AG10803 (cell line): Measurements from ENCODE around the gene NUTM2A.
A peak's percentile ranks its signal among the peaks of the same experiment; 100 is the strongest.
"Not testable (repeated sequence)": the region's sequence is repeated elsewhere in the genome, so short reads cannot be mapped to it uniquely, and the experiment has no call there.

Source experiments
- DNase-seq: peaks from one replicate; pipeline ENCODE4 v3.0.0; 2010; ENCODE audit warnings: low read depth
- H3K4me3 ChIP-seq: 2 replicates; pipeline ENCODE4 v1.5.1; 2011; ENCODE audit warnings: mild to moderate bottlenecking, low read length, control low read depth

Gene NUTM2A

DNA sequence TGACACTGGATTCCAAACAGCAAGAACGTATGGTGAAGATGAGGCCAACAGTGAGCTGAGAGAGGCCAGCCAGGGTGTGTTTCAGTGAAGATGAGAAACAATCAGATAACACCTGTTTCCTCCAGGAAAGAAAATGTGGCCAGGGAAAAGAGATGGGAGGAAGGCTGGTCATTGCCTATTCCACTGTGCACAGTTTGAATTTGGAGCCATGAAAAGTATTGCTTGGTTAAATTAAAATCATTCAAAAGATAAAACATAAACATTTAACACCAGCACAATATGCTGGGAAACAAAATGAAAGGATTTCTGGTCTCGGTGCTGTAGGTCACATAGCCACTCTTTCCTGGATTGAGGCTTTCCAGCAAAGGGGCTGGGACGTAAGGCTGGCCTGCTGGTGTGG is at the start of gene NUTM2A:
Gene NUTM2A, plus strand, starts transcription at position 301 of the 400 bp plus-strand sequence. CDS start 383 bp downstream, outside the sequence.
- DNase-seq, H3K4me3 ChIP-seq: not testable (repeated sequence)

DNA sequence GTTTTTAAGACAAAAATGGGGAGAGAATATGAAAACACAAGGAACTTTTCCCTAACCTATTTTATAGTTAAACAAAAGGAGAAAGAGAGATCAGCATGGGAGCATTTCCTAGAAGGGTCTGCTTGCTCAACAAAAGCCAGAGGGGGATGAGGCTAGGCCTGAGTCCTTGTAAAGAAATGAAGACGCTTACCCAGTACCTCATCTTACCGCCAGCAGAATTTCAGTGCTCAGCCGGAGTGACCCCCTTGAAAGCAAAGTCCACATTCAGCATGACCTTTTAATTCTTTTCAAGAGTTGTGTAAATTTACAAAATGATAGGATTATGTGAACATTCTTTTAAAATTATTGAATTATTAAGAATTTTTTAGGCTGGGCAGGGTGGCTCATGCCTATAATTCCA is 47.7 kb upstream of the NUTM2A start:
- not testable (repeated sequence) for DNase-seq

GRCh38 chr10:87184421-87184820 is 40.8 kb upstream of the NUTM2A start:
- H3K4me3 ChIP-seq, DNase-seq: not testable (repeated sequence)

More for the DNA sequence above, 47.7 kb upstream of the NUTM2A start:
- H3K4me3 ChIP-seq = not testable (repeated sequence)

GRCh38 chr10:87186016-87186415 is 39.2 kb upstream of the NUTM2A start:
- H3K4me3 ChIP-seq, DNase-seq: not testable (repeated sequence)

DNA sequence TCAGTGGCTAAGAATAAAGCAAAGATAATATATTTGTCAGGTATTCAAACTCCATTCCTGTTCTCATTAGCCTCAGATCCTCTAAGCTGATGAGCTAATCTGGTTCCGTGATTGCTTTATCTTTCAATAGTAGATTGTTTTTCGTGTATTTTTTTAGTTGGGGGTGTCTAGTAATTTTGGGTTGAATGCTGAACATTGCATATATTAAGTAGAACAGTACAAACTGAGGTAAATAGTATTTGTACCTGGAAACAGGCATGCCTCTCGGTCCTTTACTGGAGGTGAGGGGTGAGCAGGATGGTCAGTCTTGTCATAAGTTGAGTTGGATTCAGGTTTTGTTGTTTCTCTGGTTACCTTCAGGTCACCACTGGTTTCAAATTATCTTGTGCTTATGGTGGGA is 37.7 kb upstream of the NUTM2A start:
- not testable (repeated sequence) for DNase-seq, H3K4me3 ChIP-seq

DNA sequence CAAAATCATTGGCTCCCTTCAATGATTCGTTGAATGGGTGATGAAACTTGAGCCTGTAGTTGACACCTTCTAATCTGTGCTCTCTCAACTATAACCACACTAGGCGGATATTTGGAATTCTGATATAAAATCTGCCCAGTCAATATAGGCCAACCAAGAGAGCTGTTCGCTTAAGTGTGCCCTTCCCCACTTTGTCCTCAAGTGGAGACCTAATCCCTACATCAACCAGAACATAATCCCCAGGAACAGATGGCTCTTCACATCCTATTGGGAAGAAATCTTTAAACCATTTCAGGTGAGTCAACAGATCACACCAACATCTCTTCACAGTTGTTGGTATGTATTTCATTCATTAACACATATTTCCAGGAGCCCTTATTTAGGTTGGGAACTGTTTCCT is 33.4 kb upstream of the NUTM2A start:
- DNase-seq, H3K4me3 ChIP-seq: not testable (repeated sequence)

GRCh38 chr10:87200924-87201323 is 24.3 kb upstream of the NUTM2A start:
- peak; percentile 69 for DNase-seq
- H3K4me3 ChIP-seq = peak overlapping the region; percentile 26

DNA sequence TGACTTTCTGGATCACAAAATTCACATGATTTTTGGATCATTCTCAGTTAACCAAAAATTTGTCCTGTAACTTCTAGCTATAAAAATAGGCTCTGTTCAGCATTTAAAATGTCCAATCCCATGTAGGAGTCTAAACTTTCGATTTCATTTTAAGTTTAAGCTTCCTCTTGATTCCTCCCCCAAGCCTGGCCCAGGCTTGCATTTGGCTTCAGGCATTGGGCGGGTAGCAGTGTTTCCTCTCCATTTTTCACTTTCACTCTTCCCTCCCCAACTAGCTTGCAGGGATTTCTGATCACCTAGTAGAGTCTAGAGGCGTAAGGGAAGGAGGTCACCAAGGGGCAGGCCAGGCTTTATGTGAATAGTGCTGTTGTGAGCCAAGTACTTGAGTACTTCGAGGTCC is 20.4 kb upstream of the NUTM2A start:
- not testable (repeated sequence) for DNase-seq, H3K4me3 ChIP-seq

- H3K4me3 ChIP-seq, DNase-seq: not testable (repeated sequence)
Observed at GRCh38 chr10:87206922-87207321, 18.3 kb upstream of the NUTM2A start.

DNA sequence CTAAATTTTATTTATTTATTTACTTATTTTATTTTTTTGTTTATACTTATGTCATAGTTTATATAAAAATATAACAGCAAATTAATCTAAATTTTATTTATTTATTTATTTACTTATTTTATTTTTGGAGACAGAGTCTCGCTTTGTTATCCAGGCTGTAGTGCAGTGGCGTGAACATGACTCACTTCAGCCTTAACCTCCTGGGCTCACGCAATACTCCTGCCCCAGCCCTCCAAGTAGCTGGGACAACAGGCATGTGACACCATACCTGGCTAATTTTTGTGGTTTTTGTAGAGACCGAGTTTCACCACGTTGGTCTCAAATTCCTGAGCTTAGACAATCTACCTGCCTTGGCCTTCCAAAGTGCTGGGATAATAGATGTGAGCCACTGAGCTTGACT is 14.9 kb upstream of the NUTM2A start:
- not testable (repeated sequence) for DNase-seq, H3K4me3 ChIP-seq

DNA sequence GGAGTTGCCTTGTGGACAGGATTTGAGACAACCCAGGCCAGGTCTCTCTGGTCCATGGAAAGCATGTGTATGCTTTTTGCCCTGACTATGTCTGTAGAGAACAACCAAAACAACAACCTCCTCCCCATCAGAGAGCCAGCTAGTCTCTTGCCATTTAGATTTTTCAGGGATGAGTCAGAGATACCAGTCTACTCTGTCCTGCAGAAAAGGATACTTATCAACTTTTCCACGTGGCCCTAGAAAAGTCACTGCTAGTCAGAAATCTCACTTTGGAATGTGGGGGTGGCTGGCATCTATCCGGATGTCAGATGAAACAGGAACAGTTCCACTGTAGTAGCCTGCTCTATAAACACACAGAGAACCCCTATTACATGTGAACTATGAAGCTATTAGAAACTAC is 13.4 kb upstream of the NUTM2A start:
- peak; percentile 20 for DNase-seq
- not testable (repeated sequence) for H3K4me3 ChIP-seq

DNA sequence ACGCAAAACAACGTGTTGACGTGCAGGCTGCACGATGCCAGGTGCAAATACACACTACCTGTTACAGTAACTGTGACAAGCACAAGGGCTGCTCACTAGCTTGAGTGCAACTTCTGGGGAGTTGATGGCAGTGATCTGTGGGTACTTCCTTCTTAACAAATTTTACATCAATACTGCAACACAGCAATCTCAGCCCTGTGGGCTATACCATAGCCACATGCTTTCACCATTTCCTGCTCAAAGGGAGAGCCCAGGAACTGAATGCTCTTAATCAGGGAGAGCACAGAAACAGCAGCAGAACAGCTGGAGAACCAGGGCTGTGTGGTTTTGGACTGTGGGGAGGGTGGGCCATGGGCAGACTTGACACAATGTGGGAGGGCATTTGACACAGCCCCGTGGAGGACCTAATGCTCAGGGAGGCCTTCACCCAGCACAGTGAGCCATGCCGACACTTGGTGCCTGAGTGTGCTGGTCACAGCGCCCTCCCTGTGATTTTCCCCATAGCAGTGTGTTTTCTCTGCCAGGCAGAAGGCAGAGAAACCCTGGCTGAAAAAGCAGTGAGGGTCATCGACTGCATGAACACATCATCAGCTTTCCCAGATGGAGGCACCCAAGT is 12.0 kb upstream of the NUTM2A start:
- DNase-seq, H3K4me3 ChIP-seq: not testable (repeated sequence)

- not testable (repeated sequence) for H3K4me3 ChIP-seq, DNase-seq
Observed at GRCh38 chr10:87213806-87214205, 11.4 kb upstream of the NUTM2A start.

DNA sequence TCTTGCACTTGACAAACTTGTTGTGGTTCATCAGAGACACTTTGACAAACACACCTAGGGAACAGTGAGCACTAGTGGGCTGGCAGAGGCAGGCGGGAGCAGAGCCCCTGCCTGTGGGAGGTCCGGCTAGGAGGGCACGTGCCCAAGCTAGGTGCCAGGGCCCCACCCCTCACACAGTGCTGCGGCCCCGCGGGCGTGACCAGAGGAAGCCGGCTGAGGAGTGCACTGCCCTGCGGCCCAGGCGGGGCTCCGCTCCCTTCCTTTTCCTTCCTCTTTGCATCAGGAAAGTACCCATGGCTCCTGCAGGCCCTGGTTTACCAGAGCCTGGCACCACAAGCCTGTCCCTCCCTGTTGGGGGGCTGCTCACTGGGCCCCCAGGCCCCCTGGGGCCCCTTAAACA is 9.1 kb upstream of the NUTM2A start:
- not testable (repeated sequence) for DNase-seq, H3K4me3 ChIP-seq

DNA sequence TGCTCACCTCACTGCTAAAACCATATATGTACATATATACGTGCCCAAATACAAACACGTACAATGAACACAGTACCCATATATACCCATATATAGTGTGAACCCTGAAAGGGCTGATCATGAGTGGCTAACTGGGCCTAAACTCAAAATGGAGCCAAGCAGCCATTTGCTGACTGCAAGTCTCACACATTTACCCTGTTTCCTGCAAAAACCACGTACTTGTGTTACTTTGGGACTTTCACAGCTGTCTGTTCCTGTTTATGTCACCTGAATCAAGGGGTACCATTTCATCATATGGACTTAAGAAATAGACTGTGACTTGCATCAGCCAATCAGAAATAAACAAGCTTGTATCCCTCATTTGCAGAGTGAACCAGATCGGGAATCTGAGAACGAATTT is 5.9 kb upstream of the NUTM2A start:
- H3K4me3 ChIP-seq, DNase-seq: not testable (repeated sequence)

GRCh38 chr10:87222789-87223188 is 2.5 kb upstream of the NUTM2A start:
- not testable (repeated sequence) for H3K4me3 ChIP-seq, DNase-seq

DNA sequence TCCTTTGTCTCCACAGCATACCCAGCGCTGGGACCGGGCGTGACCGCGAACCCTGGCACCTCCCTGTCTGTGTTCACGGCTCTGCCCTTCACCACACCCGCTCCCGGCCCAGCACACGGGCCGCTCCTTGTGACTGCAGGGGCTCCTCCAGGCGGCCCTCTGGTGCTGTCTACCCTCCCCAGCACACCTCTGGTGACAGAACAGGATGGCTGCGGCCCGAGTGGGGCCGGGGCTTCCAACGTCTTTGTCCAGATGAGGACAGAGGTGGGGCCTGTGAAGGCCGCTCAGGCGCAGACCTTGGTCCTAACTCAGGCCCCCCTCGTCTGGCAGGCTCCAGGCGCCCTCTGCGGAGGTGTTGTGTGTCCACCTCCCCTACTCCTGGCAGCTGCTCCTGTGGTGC is 3.0 kb downstream of the NUTM2A start:
- not testable (repeated sequence) for H3K4me3 ChIP-seq, DNase-seq

GRCh38 chr10:87229211-87229610 is 4.0 kb downstream of the NUTM2A start:
- not testable (repeated sequence) for DNase-seq

GRCh38 chr10:87234854-87235253 is 9.6 kb downstream of the NUTM2A start:
- not testable (repeated sequence) for DNase-seq

More at GRCh38 chr10:87229211-87229610, 4.0 kb downstream of the NUTM2A start:
- H3K4me3 ChIP-seq = not testable (repeated sequence)

GRCh38 chr10:87237244-87237643 is 12.0 kb downstream of the NUTM2A start:
- not testable (repeated sequence) for DNase-seq, H3K4me3 ChIP-seq

More at GRCh38 chr10:87234854-87235253, 9.6 kb downstream of the NUTM2A start:
- H3K4me3 ChIP-seq = not testable (repeated sequence)

- not testable (repeated sequence) for H3K4me3 ChIP-seq, DNase-seq
Observed at GRCh38 chr10:87239346-87239808, 14.1 kb downstream of the NUTM2A start.
